ENCODE measurements around the gene PLEKHJ1.

Gene PLEKHJ1

DNA sequence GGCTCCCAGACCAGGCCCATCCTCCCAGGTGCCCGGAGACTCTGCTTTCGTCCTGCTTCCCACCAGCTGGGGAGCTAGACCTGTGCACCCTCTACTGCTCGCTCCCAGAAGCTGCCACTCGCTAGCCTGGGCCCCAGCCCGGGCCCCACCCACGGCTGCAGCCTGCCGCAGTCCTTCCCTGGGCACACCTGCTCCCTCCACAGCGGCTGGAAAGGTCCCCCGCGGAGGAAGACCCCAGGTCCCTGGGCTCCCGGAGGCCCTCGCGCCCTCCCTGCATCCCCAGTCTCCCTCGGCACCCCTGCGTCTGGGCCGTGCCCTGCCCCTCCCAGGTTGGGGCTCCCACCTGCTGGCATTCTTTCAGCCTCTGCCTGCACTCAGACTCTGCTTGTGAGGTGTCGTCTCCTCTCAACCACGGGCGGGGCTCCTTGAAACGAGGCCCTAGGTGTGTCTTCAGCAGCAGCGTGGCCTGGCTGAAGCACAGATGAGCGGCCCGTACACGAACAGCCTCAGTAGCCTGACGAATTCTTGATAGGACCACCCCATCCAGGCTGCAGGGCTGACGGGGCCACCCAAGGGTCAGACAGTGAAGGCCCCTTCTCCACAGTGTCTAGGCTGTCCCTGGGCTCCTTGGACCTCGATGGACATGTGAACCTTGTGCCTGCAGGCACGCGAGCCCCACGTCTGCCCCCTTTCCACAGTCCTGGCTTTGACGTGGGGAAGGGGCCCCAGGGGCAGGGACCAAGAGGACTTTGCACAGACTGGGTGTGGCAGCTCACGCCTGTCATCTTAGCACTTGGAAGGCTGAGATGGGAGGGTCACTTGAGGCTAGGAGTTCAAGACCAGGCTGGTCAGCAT lies 44.4 kb downstream of the PLEKHJ1 start:
- H3K79me2 ChIP-seq (ENCODE audit: insufficient read depth, low read length): peaks cover 42% of the 10 kb centered on the region; the same call in 1 of the 2 replicates

DNA sequence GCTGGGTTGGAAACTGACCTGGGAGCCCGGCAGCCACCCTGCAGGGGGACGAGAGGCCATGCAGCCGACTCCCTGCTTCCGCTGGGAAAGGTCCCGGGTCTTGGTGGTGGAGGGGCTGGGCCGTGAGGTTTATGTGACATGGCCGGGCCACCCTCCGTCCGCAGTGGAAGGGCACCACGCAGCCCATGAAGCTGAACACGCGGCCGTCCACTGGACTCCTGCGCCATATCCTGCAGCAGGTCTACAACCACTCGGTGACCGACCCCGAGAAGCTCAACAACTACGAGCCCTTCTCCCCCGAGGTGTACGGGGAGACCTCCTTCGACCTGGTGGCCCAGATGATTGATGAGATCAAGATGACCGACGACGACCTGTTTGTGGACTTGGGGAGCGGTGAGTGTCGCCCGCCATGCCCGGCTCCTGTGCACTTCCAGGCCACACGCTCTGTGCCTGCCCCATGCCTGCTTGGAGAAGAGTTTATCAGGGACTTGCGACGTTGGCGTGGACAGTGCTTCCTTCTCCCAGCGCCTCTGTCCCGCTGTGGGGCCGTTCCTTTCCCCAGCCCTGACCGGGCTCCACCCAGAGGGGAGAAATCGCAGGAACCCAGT lies 45.2 kb downstream of the PLEKHJ1 start:
- Histone ChIP-seq H4K20me1 (ENCODE audit: insufficient read depth, low read length, poor library complexity, severe bottlenecking) (peaks cover 26% of the 10 kb centered on the region), H3K36me3 (ENCODE audit: insufficient read depth, low read length) (peaks cover 91% of the 10 kb centered on the region; the same call in 1 of the 2 replicates), H3K4me1 (ENCODE audit: insufficient read depth, low read length, poor library complexity, severe bottlenecking) (no peaks in the 10 kb centered on the region), H3K9me2 (replicated peaks; ENCODE audit: low read depth, low read length) (no peaks in the 10 kb centered on the region), H3K4me3 (ENCODE audit: low read length, poor library complexity, severe bottlenecking) (no peak overlapping the region), H3K27me3 (ENCODE audit: insufficient read depth, low read length, poor library complexity, severe bottlenecking) (no peaks in the 10 kb centered on the region), H3K9me3 (ENCODE audit: insufficient read depth, low read depth, low read length) (no peaks in the 10 kb centered on the region), H3K4me2 (ENCODE audit: low read depth, low read length, poor library complexity, severe bottlenecking) (no peak overlapping the region), H3K9ac (ENCODE audit: low read depth, low read length, poor library complexity, severe bottlenecking) (no peak overlapping the region), H3K79me2 (ENCODE audit: insufficient read depth, low read length) (peaks cover 42% of the 10 kb centered on the region; the same call in 1 of the 2 replicates), H3F3A (ENCODE audit: low read depth) (no peaks in the 10 kb centered on the region), H2AFZ (ENCODE audit: low read length) (no peak overlapping the region)
- TF ChIP-seq, protein P1, sequence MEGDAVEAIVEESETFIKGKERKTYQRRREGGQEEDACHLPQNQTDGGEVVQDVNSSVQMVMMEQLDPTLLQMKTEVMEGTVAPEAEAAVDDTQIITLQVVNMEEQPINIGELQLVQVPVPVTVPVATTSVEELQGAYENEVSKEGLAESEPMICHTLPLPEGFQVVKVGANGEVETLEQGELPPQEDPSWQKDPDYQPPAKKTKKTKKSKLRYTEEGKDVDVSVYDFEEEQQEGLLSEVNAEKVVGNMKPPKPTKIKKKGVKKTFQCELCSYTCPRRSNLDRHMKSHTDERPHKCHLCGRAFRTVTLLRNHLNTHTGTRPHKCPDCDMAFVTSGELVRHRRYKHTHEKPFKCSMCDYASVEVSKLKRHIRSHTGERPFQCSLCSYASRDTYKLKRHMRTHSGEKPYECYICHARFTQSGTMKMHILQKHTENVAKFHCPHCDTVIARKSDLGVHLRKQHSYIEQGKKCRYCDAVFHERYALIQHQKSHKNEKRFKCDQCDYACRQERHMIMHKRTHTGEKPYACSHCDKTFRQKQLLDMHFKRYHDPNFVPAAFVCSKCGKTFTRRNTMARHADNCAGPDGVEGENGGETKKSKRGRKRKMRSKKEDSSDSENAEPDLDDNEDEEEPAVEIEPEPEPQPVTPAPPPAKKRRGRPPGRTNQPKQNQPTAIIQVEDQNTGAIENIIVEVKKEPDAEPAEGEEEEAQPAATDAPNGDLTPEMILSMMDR (conservative IDR thresholded peaks at IDR 0.05; ENCODE audit: low read length): no peak
- TF ChIP-seq EZH2phosphoT487 (IDR thresholded peaks at IDR 0.05; ENCODE audit: borderline replicate concordance): no peak

More for the DNA sequence above, 44.4 kb downstream of the PLEKHJ1 start:
- no peak overlapping the region for H3K4me2 ChIP-seq (ENCODE audit: low read depth, low read length, poor library complexity, severe bottlenecking)
- no peak overlapping the region for H3K9ac ChIP-seq (ENCODE audit: low read depth, low read length, poor library complexity, severe bottlenecking)
- no peaks in the 10 kb centered on the region for H3K4me1 ChIP-seq (ENCODE audit: insufficient read depth, low read length, poor library complexity, severe bottlenecking)
- H3F3A ChIP-seq (ENCODE audit: low read depth): no peaks in the 10 kb centered on the region
- H4K20me1 ChIP-seq (ENCODE audit: insufficient read depth, low read length, poor library complexity, severe bottlenecking): peaks cover 26% of the 10 kb centered on the region
- H3K4me3 ChIP-seq (ENCODE audit: low read length, poor library complexity, severe bottlenecking): no peak overlapping the region
- TF ChIP-seq, protein P1 (conservative IDR thresholded peaks at IDR 0.05; ENCODE audit: low read length): no peak
- TF ChIP-seq EZH2phosphoT487 (IDR thresholded peaks at IDR 0.05; ENCODE audit: borderline replicate concordance): no peak
- H3K9me2 ChIP-seq (replicated peaks; ENCODE audit: low read depth, low read length): no peaks in the 10 kb centered on the region
- H3K9me3 ChIP-seq (ENCODE audit: insufficient read depth, low read depth, low read length): no peaks in the 10 kb centered on the region
- H3K36me3 ChIP-seq (ENCODE audit: insufficient read depth, low read length): peaks cover 90% of the 10 kb centered on the region; the same call in 1 of the 2 replicates
- no peak overlapping the region for H2AFZ ChIP-seq (ENCODE audit: low read length)
- H3K27me3 ChIP-seq (ENCODE audit: insufficient read depth, low read length, poor library complexity, severe bottlenecking): no peaks in the 10 kb centered on the region

DNA sequence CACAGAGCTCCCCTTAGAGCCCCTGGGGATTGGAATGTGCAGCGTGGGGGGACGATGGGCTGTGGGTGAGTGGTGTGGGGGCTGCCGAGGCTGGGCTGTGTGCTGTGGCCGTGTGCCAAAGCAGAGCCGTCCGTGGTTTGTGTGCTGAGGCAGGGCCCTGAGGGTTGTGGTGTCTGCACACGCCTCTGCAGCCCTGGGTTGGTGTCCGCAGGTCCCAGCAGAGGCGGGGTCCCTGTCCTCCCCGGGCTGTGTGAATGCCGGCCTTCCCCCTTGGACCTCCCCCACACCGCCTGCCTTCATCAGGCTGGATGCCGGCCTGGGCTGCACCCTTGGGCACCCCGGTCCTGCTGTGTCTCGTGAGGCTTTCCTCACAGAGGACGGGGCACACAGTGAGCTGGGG lies 46.2 kb downstream of the PLEKHJ1 start:
- no peak overlapping the region for H3K4me3 ChIP-seq (ENCODE audit: low read length, poor library complexity, severe bottlenecking)
- no peak overlapping the region for H2AFZ ChIP-seq (ENCODE audit: low read length)
- peaks cover 48% of the 10 kb centered on the region for H3K79me2 ChIP-seq (ENCODE audit: insufficient read depth, low read length)
- no peaks in the 10 kb centered on the region for H3K9me3 ChIP-seq (ENCODE audit: insufficient read depth, low read depth, low read length)
- H3K9ac ChIP-seq (ENCODE audit: low read depth, low read length, poor library complexity, severe bottlenecking): no peak overlapping the region
- H3F3A ChIP-seq (ENCODE audit: low read depth): no peaks in the 10 kb centered on the region
- no peaks in the 10 kb centered on the region for H3K9me2 ChIP-seq (replicated peaks; ENCODE audit: low read depth, low read length)
- H3K27me3 ChIP-seq (ENCODE audit: insufficient read depth, low read length, poor library complexity, severe bottlenecking): no peaks in the 10 kb centered on the region
- H3K4me2 ChIP-seq (ENCODE audit: low read depth, low read length, poor library complexity, severe bottlenecking): no peak overlapping the region
- H3K36me3 ChIP-seq (ENCODE audit: insufficient read depth, low read length): peaks cover 91% of the 10 kb centered on the region; the same call in 1 of the 2 replicates
- H3K4me1 ChIP-seq (ENCODE audit: insufficient read depth, low read length, poor library complexity, severe bottlenecking): no peaks in the 10 kb centered on the region
- peaks cover 34% of the 10 kb centered on the region for H4K20me1 ChIP-seq (ENCODE audit: insufficient read depth, low read length, poor library complexity, severe bottlenecking)
- no peak for TF ChIP-seq EZH2phosphoT487 (IDR thresholded peaks at IDR 0.05; ENCODE audit: borderline replicate concordance)
- TF ChIP-seq, protein P1 (conservative IDR thresholded peaks at IDR 0.05; ENCODE audit: low read length): no peak

Data from Loucy (cell line).